Thyroid gland (tissue), 4 donors: ENCODE measurements around the gene ETV5. TPM values are rescaled to one million over a fixed set of nuclear protein-coding genes. Genes with fewer than 3 reads are reported as not detected.

ENCODE experiments used
- DNase-seq, 2 donors: peaks; one replicate each; pipeline ENCODE4 v3.0.0-alpha.2; 2019
- H3K27ac ChIP-seq, 3 donors: fragments of 200-600 bp; sonication (generic); 1 replicate in 2 of 3; 2 replicates in 1 of 3; pipeline ENCODE4 v1.5.1; 2016 to 2019; ENCODE audit warnings: mild to moderate bottlenecking in 1 of 3, moderate library complexity in 1 of 3
- H3K27me3 ChIP-seq: fragments of 200-600 bp; sonication (generic); one replicate; pipeline ENCODE4 v1.5.1; 2019
- H3K36me3 ChIP-seq, 2 donors: fragments of 200-600 bp; sonication (generic); one replicate each; pipeline ENCODE4 v1.5.1; 2016 to 2019
- H3K4me1 ChIP-seq, 2 donors: fragments of 200-600 bp; sonication (generic); one replicate each; pipeline ENCODE4 v1.5.1; 2017 to 2019
- H3K4me3 ChIP-seq, 3 donors: fragments of 200-600 bp; sonication (generic); replicated peaks in 1 of 3; 1 replicate in 2 of 3; 2 replicates in 1 of 3; pipeline ENCODE4 v1.5.1; 2016; ENCODE audit warnings: mild to moderate bottlenecking in 1 of 3
- H3K9me3 ChIP-seq: fragments of 200-600 bp; sonication (generic); one replicate; pipeline ENCODE4 v1.5.1; 2017
- POLR2A ChIP-seq, 2 donors: fragments of 450-650 bp; IDR thresholded peaks; one replicate each; pipeline ENCODE4 v1.6.1; 2017; ENCODE audit warnings: antibody characterized with exemption in 2 of 2, mild to moderate bottlenecking in 2 of 2, moderate library complexity in 1 of 2
- WGBS, 2 donors: methylation state at CpG; one replicate each; pipeline ENCODE4 v1.1.5; 2017; 5-methylcytosine and 5-hydroxymethylcytosine counted together
- intact Hi-C: fragments of 100-400 bp; cut with DNase I; formaldehyde crosslinking; loops from one replicate; pipeline ENCODE4 v1.15.1; 2023
- small RNA-seq: library from RNA; depleted of rRNA; stranded (forward); fragments of <200 nt; gene quantifications from one replicate; pipeline ENCODE3, GENCODE V24; 2016
- total RNA-seq, 4 donors: library from RNA; depleted of rRNA; stranded (reverse); fragments of >200 nt; gene quantifications; one replicate each; pipeline ENCODE4 v1.2.3, GENCODE V29; 2016
- TF ChIP-seq, protein P1 (sequence below), 6 experiments: fragments of 200-600 bp in 3 of 6; fragments of 450-650 bp in 3 of 6; sonication (generic) in 3 of 6; IDR thresholded peaks; one replicate each; pipeline ENCODE4 v1.5.1; 2016 to 2019; ENCODE audit warnings: antibody characterized with exemption in 6 of 6, mild to moderate bottlenecking in 2 of 6, inconsistent platforms in 1 of 6, moderate library complexity in 1 of 6

Gene ETV5
- total RNA-seq, 4 donors from 2014 or later, result 17.9 to 51.5 (median 28.9) TPM

GRCh38 chr3:185999221-185999620, 109.7 kb downstream of the ETV5 start:
- Histone ChIP-seq H3K27me3 (no peaks in the 10 kb centered on the region), H3K4me1 (peaks cover 4 to 5% of the 10 kb centered on the region in 2 donors), H3K4me3 (no peak overlapping the region), H3K9me3 (no peaks in the 10 kb centered on the region), H3K27ac (no peak overlapping the region), H3K36me3 (no peaks in the 10 kb centered on the region)
- TF ChIP-seq, protein P1, sequence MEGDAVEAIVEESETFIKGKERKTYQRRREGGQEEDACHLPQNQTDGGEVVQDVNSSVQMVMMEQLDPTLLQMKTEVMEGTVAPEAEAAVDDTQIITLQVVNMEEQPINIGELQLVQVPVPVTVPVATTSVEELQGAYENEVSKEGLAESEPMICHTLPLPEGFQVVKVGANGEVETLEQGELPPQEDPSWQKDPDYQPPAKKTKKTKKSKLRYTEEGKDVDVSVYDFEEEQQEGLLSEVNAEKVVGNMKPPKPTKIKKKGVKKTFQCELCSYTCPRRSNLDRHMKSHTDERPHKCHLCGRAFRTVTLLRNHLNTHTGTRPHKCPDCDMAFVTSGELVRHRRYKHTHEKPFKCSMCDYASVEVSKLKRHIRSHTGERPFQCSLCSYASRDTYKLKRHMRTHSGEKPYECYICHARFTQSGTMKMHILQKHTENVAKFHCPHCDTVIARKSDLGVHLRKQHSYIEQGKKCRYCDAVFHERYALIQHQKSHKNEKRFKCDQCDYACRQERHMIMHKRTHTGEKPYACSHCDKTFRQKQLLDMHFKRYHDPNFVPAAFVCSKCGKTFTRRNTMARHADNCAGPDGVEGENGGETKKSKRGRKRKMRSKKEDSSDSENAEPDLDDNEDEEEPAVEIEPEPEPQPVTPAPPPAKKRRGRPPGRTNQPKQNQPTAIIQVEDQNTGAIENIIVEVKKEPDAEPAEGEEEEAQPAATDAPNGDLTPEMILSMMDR (IDR thresholded peaks at IDR 0.05), result no peak
- no peak for TF ChIP-seq POLR2A (IDR thresholded peaks at IDR 0.05)
- DNase-seq, result no peak
- WGBS, 2 donors, result 89 to 93% methylated on average over 14 of the region's 14 CpGs
- intact Hi-C loops, result no loop called here

DNA sequence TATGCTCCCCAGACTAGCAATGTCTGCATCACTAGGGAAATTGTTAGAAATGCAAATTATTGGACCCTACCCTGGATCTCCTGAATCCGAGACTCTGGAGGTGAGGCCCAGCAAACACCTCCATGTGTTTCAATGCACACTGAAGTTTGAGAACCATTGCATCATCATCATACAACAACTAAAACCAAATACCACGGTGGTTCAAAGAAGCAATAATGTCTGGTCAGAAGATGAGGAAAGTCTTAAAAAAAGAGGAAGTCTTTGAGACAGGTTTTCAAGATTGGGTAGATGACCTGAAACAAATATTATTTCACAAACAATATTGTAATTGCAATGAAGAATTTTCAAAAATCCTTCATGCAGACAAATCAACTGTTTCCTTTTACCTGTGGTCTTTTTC, 110.8 kb downstream of the ETV5 start:
- Histone ChIP-seq H3K27me3 (no peaks in the 10 kb centered on the region), H3K4me3 (no peak overlapping the region), H3K27ac (no peak overlapping the region), H3K36me3 (no peaks in the 10 kb centered on the region), H3K9me3 (no peaks in the 10 kb centered on the region), H3K4me1 (peaks cover 0 to 3% of the 10 kb centered on the region in 2 donors)
- no peak for DNase-seq
- intact Hi-C loops, result no loop called here
- WGBS, 2 donors, result 87 to 88% methylated on average over 2 of the region's 2 CpGs
- TF ChIP-seq, protein P1 (IDR thresholded peaks at IDR 0.05), result no peak
- TF ChIP-seq POLR2A (IDR thresholded peaks at IDR 0.05), result no peak

- no peak overlapping the region for H3K4me3 ChIP-seq
- H3K27me3 ChIP-seq, result no peaks in the 10 kb centered on the region
- H3K36me3 ChIP-seq, result no peaks in the 10 kb centered on the region
- intact Hi-C loops, result no loop called here
- no peak overlapping the region for H3K27ac ChIP-seq
- no peak for DNase-seq
- WGBS, 2 donors, result 91 to 92% methylated on average over 3 of the region's 3 CpGs
- H3K9me3 ChIP-seq, result no peaks in the 10 kb centered on the region
- peaks cover 4 to 13% of the 10 kb centered on the region in 2 donors for H3K4me1 ChIP-seq
- no peak for TF ChIP-seq POLR2A (IDR thresholded peaks at IDR 0.05)
- TF ChIP-seq, protein P1 (IDR thresholded peaks at IDR 0.05), result no peak
Measured at GRCh38 chr3:185997130-185997529, 111.8 kb downstream of the ETV5 start.

Small RNA genes within 50 kb of the gene (small RNA-seq; reads per million reads assigned to genes)
- gene RF00017, result not detected

Other genes with a start within 250 kb of the ETV5 start
- gene TRA2B, start 171.1 kb downstream of the ETV5 start, total RNA-seq, result 100 to 1,000 TPM; 162 to 237 (median 202) TPM